Renal pelvis (tissue), 4 donors: Measurements from ENCODE around the gene MED13L. TPM values are rescaled to one million over a fixed set of nuclear protein-coding genes. Genes with fewer than 3 reads are reported as not detected.
"Not testable (repeated sequence)": the region's sequence is repeated elsewhere in the genome, so short reads cannot be mapped to it uniquely, and the experiment has no call there.

Source experiments
- DNase-seq: peaks from one replicate; pipeline ENCODE4 v3.0.0-alpha.2; 2013
- polyA plus RNA-seq, 3 donors: library from polyadenylated mRNA; unstranded; fragments of 120-200 nt; gene quantifications; one replicate each; pipeline ENCODE4 v1.2.1, GENCODE V29; 2013; ENCODE audit not compliant: insufficient read length in 3 of 3

MED13L gene
- polyA plus RNA-seq, 3 donors, result 65.7 to 81.3 (median 80.4) TPM

- DNase-seq, result no peak
These were observed 298.1 kb downstream of the MED13L start for GRCh38 chr12:115979351-115979750.

- DNase-seq, result not testable (repeated sequence)
These were observed 300.7 kb downstream of the MED13L start for GRCh38 chr12:115976829-115977228.

GRCh38 chr12:115975411-115975810 lies 302.1 kb downstream of the MED13L start:
- no peak for DNase-seq

- peak; percentile 78 for DNase-seq
These were observed 303.3 kb downstream of the MED13L start for GRCh38 chr12:115973968-115974724.

GRCh38 chr12:115973066-115973465 lies 304.4 kb downstream of the MED13L start:
- DNase-seq, result no peak

- no peak for DNase-seq
These were observed 305.3 kb downstream of the MED13L start for GRCh38 chr12:115972241-115972640.

GRCh38 chr12:115968211-115968610 lies 309.3 kb downstream of the MED13L start:
- no peak for DNase-seq

GRCh38 chr12:115966376-115966775 lies 311.1 kb downstream of the MED13L start:
- DNase-seq, result no peak

GRCh38 chr12:115964626-115965025 lies 312.9 kb downstream of the MED13L start:
- no peak for DNase-seq

- DNase-seq, result no peak
These were observed 313.3 kb downstream of the MED13L start for GRCh38 chr12:115964214-115964613.

- no peak for DNase-seq
These were observed 315.3 kb downstream of the MED13L start for GRCh38 chr12:115962216-115962615.

- DNase-seq, result no peak
These were observed 316.4 kb downstream of the MED13L start for GRCh38 chr12:115960868-115961802.

- DNase-seq, result no peak
These were observed 319.7 kb downstream of the MED13L start for GRCh38 chr12:115957686-115958290.

GRCh38 chr12:115956659-115957058 lies 320.8 kb downstream of the MED13L start:
- no peak for DNase-seq

GRCh38 chr12:115956236-115956635 lies 321.3 kb downstream of the MED13L start:
- DNase-seq, result no peak

GRCh38 chr12:115953450-115953849 lies 324.0 kb downstream of the MED13L start:
- no peak for DNase-seq

- DNase-seq, result no peak
These were observed 324.5 kb downstream of the MED13L start for GRCh38 chr12:115953031-115953430.

- no peak for DNase-seq
These were observed 326.5 kb downstream of the MED13L start for GRCh38 chr12:115950959-115951358.

- DNase-seq, result no peak
These were observed 327.8 kb downstream of the MED13L start for GRCh38 chr12:115949675-115950074.

GRCh38 chr12:115947696-115948062 lies 329.8 kb downstream of the MED13L start:
- no peak for DNase-seq

GRCh38 chr12:115946867-115947695 lies 330.4 kb downstream of the MED13L start:
- DNase-seq, result no peak

GRCh38 chr12:115946092-115946491 lies 331.4 kb downstream of the MED13L start:
- no peak for DNase-seq
